ENCODE results near the gene USP49.

DNA sequence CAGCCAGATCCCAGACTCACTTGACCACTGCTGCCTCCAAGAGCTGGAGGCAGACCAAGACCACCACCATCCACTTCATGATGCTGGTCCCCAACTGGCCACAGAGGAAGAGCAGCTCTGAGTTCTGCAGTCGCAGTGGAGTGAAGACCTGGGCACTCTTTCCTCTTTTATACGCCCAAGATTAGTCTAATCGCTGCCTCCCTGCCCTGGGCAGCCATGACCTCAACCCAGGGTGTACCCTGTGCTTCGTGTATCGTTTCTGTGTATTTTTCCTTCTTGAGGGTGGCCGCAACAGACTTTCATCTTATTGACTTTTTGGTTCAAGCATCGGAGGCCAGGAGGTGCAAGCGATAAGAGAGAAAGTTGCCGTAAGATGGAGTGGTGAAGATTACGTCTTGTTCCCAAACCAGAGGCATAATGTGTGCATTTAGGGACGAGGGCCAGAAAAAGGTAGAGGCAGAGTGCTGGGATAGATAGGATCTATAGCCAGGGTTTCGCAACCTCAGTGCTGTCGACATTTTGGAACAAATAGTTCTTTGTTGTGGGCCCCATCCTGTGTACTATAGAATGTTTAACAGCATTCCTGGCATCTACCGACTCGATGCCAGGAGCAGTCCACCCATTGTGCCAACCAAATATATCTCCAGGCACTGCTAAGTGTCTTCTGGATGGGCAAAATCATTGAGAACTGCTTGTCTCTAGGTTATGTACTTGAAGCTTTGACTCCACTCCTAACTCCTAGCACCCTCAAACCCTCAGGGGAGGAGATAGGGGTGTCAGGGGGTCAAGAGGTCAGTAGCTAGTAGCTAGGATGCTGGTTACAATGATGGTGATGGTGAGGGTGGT, 147.7 kb downstream of the USP49 start, which contains the start of gene PGC:
- TF ChIP-seq, protein P1, sequence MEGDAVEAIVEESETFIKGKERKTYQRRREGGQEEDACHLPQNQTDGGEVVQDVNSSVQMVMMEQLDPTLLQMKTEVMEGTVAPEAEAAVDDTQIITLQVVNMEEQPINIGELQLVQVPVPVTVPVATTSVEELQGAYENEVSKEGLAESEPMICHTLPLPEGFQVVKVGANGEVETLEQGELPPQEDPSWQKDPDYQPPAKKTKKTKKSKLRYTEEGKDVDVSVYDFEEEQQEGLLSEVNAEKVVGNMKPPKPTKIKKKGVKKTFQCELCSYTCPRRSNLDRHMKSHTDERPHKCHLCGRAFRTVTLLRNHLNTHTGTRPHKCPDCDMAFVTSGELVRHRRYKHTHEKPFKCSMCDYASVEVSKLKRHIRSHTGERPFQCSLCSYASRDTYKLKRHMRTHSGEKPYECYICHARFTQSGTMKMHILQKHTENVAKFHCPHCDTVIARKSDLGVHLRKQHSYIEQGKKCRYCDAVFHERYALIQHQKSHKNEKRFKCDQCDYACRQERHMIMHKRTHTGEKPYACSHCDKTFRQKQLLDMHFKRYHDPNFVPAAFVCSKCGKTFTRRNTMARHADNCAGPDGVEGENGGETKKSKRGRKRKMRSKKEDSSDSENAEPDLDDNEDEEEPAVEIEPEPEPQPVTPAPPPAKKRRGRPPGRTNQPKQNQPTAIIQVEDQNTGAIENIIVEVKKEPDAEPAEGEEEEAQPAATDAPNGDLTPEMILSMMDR (IDR thresholded peaks at IDR 0.05) = no peak
- TF ChIP-seq POLR2A (IDR thresholded peaks at IDR 0.05) = no peak

All from heart left ventricle (tissue), 13 donors.